ENCODE results near the gene BTN2A1. TPM values are rescaled to one million over a fixed set of nuclear protein-coding genes. Genes with fewer than 3 reads are reported as not detected.

Gene BTN2A1
- total and polyA plus RNA-seq, 9 of the 15 experiments (the other 6 are each of a cell fraction or from before 2014, with no cell fraction given), result 6.7 to 22.1 (median 16.4) TPM

DNA sequence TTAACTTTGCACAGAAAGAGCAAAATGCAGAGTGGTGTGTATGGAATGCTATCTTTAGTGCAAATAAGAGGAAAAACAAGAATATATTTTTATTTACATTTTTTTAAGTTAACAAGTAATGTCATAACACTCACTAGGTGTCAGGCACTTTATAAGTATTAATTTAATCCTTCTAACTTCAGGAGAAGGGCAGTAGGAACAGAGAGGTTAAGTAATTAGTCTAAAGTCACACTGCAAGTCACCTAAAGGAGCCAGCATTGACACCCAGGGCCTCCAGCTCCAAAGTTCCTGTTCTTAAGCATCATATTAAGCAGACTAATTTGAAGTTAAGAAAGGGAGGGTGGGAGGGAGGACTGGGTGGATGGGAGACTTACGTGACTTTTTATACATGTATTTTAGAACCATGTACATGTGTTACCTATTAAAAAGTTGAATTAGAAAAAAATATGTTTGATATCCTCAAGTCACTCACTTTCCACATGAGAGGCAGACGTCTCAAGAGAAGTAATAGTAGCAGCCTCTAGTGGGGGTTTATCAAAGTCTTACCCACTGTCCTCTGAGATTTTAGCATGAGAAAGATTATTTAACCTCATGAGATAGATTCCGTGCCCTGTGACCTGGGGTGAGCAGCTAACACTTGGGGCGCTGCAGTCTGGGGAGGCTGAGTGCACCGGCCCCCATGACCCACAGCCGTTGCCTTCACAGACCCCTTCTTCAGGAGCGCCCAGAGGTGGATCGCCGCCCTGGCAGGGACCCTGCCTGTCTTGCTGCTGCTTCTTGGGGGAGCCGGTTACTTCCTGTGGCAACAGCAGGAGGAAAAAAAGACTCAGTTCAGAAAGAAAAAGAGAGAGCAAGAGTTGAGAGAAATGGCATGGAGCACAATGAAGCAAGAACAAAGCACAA is 48.7 kb upstream of the BTN2A1 start:
- Histone ChIP-seq H3K36me3 (ENCODE audit: control insufficient read depth, insufficient read depth, low read length) (no peaks in the 10 kb centered on the region), H3K4me3 (no peak overlapping the region), H3K9me1 (ENCODE audit: control insufficient read depth, insufficient read depth, low read length) (peaks cover 2% of the 10 kb centered on the region), H3K79me2 (ENCODE audit: control insufficient read depth, insufficient read depth, low read length) (no peaks in the 10 kb centered on the region), H4K20me1 (replicated peaks; ENCODE audit: control insufficient read depth, insufficient read depth, low read length) (no peaks in the 10 kb centered on the region), H2AFZ (ENCODE audit: low read depth, low read length) (no peak overlapping the region), H3K4me2 (ENCODE audit: insufficient read depth, low read length) (no peak overlapping the region), H3K4me1 (replicated peaks in 1 of 2; ENCODE audit: control insufficient read depth in 2 of 2, insufficient read depth in 2 of 2, low read length in 2 of 2) (peaks cover 3% of the 10 kb centered on the region in 2 experiments; a peak in 3 of 5 replicates), H3K9me3 (replicated peaks; ENCODE audit: control insufficient read depth, insufficient read depth, low read depth, low read length) (no peaks in the 10 kb centered on the region), H3K27ac (ENCODE audit: extremely low read depth, low read depth, low read length) (no peak overlapping the region), H3K9ac (ENCODE audit: insufficient read depth in 1 of 2, low read depth in 2 of 2, low read length in 2 of 2) (peak overlapping the region in 1 of 2 experiments; percentile 71; a peak in 2 of 4 replicates), H3K27me3 (ENCODE audit: control insufficient read depth in 2 of 2, insufficient read depth in 2 of 2, low read length in 2 of 2) (no peaks in the 10 kb centered on the region)
- in situ Hi-C loops (cut with MboI), result no loop called here
- 0 out of 2 replicates have a peak, but pooled peaks have one; percentile 46 for TF ChIP-seq ADNP (tag; IDR thresholded peaks at IDR 0.05)
- no peak for TF ChIP-seq PYGO2 (tag; IDR thresholded peaks at IDR 0.05)
- TF ChIP-seq BCOR (IDR thresholded peaks at IDR 0.05), result 0 out of 2 replicates have a peak, but pooled peaks have one; percentile 15
- TF ChIP-seq CEBPG (CRISPR knock-in tag; IDR thresholded peaks at IDR 0.05), result no peak
- TF ChIP-seq CEBPG (tag; conservative IDR thresholded peaks at IDR 0.05 in 1 of 2, IDR thresholded peaks at IDR 0.05 in 1 of 2), result no peak
- TF ChIP-seq RBM25 (IDR thresholded peaks at IDR 0.05; ENCODE audit: low read depth, low read length, severe bottlenecking), result peak; percentile 94
- TF ChIP-seq PCBP1 (IDR thresholded peaks at IDR 0.05; ENCODE audit: low read depth, low read length, poor library complexity, severe bottlenecking), result no peak
- TF ChIP-seq NR1H2 (CRISPR knock-in tag; IDR thresholded peaks at IDR 0.05), result no peak
- TF ChIP-seq, protein P1, sequence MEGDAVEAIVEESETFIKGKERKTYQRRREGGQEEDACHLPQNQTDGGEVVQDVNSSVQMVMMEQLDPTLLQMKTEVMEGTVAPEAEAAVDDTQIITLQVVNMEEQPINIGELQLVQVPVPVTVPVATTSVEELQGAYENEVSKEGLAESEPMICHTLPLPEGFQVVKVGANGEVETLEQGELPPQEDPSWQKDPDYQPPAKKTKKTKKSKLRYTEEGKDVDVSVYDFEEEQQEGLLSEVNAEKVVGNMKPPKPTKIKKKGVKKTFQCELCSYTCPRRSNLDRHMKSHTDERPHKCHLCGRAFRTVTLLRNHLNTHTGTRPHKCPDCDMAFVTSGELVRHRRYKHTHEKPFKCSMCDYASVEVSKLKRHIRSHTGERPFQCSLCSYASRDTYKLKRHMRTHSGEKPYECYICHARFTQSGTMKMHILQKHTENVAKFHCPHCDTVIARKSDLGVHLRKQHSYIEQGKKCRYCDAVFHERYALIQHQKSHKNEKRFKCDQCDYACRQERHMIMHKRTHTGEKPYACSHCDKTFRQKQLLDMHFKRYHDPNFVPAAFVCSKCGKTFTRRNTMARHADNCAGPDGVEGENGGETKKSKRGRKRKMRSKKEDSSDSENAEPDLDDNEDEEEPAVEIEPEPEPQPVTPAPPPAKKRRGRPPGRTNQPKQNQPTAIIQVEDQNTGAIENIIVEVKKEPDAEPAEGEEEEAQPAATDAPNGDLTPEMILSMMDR (IDR thresholded peaks at IDR 0.05 in 2 of 3, conservative IDR thresholded peaks at IDR 0.05 in 1 of 3; ENCODE audit: insufficient read depth in 2 of 3, low read depth in 1 of 3, low read length in 3 of 3), result 0 out of 6 replicates have a peak, but pooled peaks of 1 of the 3 experiments have one; percentile 9
- peak; percentile 71 for TF ChIP-seq ZFP36 (IDR thresholded peaks at IDR 0.05; ENCODE audit: low read depth, low read length, partially characterized antibody)
- ChIA-PET POLR2A (interaction anchor here (0.5 to 0.8 kb wide), 2 partner anchors 17 to 75 kb away, joined by 3 read pairs; no protein-coding TSS in a partner anchor), CTCF (ENCODE audit: low intra/inter-chr PET ratio) (no interaction called here)
- DNase-seq (ENCODE audit: extremely low read depth in 1 of 4, low spot score in 3 of 4), result no peak
- 60% methylated on average over 10 of the region's 10 CpGs for WGBS (ENCODE audit: insufficient coverage, low coverage, missing lambda C conversion rate)
- no peak for ATAC-seq
- intact Hi-C loops (cut with micrococcal nuclease), result no loop called here
- no peak for FAIRE-seq
- no TSS peak for BruUV-seq (replicated peaks)
